ENCODE measurements around the gene ARMC8.

The ARMC8 gene

DNA sequence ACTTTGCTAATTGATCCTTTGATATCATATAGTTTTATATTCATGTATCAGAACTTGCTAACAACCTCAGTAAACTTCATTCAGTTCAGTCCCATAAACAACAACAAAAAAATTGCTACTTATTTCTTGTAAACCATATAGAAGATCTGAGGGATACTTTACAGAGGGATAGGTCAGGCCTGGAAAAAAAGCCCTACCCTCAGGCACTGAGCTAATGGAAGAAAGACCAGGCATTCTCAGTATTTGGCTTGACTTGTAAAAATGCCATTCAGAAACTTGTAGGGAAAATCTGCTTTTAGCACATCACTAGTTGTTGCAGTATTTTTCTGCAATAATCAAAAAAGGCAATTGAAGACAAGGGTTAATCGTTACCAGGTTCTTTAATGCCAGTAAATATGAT lies 33.1 kb downstream of the ARMC8 start:
- TF ChIP-seq, protein P1, sequence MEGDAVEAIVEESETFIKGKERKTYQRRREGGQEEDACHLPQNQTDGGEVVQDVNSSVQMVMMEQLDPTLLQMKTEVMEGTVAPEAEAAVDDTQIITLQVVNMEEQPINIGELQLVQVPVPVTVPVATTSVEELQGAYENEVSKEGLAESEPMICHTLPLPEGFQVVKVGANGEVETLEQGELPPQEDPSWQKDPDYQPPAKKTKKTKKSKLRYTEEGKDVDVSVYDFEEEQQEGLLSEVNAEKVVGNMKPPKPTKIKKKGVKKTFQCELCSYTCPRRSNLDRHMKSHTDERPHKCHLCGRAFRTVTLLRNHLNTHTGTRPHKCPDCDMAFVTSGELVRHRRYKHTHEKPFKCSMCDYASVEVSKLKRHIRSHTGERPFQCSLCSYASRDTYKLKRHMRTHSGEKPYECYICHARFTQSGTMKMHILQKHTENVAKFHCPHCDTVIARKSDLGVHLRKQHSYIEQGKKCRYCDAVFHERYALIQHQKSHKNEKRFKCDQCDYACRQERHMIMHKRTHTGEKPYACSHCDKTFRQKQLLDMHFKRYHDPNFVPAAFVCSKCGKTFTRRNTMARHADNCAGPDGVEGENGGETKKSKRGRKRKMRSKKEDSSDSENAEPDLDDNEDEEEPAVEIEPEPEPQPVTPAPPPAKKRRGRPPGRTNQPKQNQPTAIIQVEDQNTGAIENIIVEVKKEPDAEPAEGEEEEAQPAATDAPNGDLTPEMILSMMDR (IDR thresholded peaks at IDR 0.05; ENCODE audit: extremely low read depth, insufficient read depth, missing control alignments) = no peak
- no peak for DNase-seq (ENCODE audit: low spot score)
- in situ Hi-C loops (cut with MboI; ENCODE audit: low pct_unique_long_range_greater_than_20kb, low sequenced_read_pairs, unreplicated experiment) = no loop called here

DNA sequence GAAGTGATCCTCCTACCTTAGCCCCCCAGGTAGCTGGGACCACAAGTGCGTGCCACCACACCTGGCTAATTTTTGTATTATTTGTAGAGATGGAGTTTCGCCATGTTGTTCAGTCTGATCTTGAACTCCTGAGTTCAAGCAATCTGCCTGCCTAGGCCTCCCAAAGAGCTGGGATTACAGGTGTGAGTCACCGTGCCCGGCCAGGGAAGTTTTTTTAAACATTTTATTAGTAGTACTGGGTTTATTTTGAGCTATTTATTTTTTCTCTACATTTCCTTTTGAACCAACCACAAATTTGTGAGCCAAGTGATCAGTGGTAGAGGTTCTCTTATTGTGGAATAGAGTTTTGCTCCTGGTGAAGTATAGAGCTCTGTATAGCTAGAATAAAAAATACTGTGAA lies 33.7 kb downstream of the ARMC8 start:
- TF ChIP-seq, protein P1 (IDR thresholded peaks at IDR 0.05; ENCODE audit: extremely low read depth, insufficient read depth, missing control alignments) = no peak
- in situ Hi-C loops (cut with MboI; ENCODE audit: low pct_unique_long_range_greater_than_20kb, low sequenced_read_pairs, unreplicated experiment) = no loop called here

DNA sequence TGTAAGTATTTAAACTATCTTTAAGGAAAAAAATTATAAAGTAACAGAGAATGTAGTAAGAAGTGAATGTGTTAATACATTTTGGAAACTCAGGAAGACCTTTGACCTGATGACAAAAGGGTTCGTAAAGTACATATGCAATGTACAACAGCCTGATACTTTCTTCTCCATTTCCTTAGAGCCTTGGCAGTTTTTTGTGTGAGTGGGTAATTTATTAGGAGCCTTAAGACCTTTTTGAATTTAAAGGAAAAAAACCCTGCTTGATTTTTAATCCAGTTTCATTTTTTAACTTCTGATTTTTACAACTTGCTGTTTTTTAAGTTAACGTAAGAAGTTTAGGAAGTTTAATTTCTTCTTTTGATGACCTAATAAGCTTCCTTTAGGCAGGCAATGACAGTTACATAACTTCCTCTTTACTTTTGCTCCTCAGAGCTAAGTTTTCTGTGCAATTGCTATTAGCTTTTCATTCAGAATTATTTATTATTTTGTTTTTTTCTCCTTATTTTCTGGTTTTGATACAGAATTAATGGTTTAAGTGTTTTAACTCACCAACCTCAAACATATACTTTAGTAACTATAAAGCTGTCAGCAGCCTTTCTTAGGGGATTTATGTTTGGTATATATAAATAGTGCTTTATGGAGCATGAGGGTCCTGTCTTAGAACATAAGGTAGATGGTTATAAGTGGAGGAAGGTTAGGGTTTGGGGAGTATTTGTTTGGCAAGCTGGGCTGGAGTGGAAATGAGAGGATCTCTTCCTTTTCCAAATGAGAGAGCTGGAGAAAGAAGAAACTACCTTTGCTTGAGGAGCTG lies 35.2 kb downstream of the ARMC8 start:
- no peak for DNase-seq (ENCODE audit: low spot score)
- TF ChIP-seq, protein P1 (IDR thresholded peaks at IDR 0.05; ENCODE audit: extremely low read depth, insufficient read depth, missing control alignments) = no peak
- in situ Hi-C loops (cut with MboI; ENCODE audit: low pct_unique_long_range_greater_than_20kb, low sequenced_read_pairs, unreplicated experiment) = no loop called here

More for the DNA sequence above, 33.7 kb downstream of the ARMC8 start:
- DNase-seq (ENCODE audit: low spot score) = no peak

DNA sequence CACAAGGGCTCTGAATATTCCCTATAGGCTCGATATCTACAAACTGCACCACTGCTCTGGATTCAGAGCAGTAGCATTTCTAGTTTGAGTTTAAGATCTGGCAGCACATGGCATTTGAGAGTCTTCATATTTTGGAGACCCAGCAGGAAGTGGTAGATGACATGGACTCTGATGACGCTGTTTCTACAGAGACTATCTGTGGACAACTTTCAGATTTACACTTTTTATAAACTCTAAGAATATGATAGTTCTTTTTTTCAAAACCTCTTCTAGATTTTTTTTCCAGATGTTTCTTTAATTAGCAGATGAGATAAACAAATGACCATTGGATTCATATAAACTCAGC lies 35.8 kb downstream of the ARMC8 start:
- TF ChIP-seq, protein P1 (IDR thresholded peaks at IDR 0.05; ENCODE audit: extremely low read depth, insufficient read depth, missing control alignments) = no peak
- DNase-seq (ENCODE audit: low spot score) = no peak
- in situ Hi-C loops (cut with MboI; ENCODE audit: low pct_unique_long_range_greater_than_20kb, low sequenced_read_pairs, unreplicated experiment) = no loop called here

DNA sequence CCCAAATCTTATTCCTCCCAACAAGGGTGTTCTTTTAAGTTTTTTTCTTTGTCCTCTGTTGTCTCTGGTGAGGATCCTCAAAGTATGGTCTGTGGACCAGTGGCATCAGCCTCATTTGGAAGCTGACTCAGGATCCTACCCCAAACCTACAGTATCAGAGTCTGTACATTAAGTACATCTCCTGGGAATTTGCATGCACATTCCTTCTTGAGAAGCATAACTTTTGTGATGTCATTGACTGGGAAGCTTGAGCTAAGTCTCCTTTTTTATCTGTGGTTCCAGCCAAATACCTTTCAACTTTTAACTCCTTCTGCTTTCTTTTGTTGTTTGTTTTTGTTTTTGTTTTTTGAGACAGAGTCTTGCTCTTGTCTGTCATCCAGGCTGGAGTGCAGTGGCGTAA lies 40.5 kb downstream of the ARMC8 start:
- in situ Hi-C loops (cut with MboI; ENCODE audit: low pct_unique_long_range_greater_than_20kb, low sequenced_read_pairs, unreplicated experiment) = no loop called here
- no peak for DNase-seq (ENCODE audit: low spot score)
- TF ChIP-seq, protein P1 (IDR thresholded peaks at IDR 0.05; ENCODE audit: extremely low read depth, insufficient read depth, missing control alignments) = no peak

DNA sequence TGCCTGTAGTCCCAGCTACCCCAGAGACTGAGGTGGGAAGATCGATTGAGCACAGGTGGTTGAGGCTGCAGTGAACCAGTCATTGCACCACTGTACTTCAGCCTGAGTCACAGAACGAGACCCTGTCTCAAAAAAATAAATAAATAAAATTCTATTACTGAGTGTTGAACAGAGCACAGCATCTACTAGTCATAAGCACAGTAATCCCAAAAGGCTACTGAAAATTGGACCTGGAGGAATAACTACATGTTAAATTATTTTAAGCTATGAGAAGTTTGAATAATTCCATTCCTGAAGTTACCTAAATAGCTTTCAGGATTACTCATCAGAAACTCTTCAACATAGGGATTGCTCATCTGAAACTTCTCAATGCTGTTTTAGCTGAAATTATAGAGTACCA lies 43.4 kb downstream of the ARMC8 start:
- DNase-seq (ENCODE audit: low spot score) = no peak
- in situ Hi-C loops (cut with MboI; ENCODE audit: low pct_unique_long_range_greater_than_20kb, low sequenced_read_pairs, unreplicated experiment) = no loop called here
- TF ChIP-seq, protein P1 (IDR thresholded peaks at IDR 0.05; ENCODE audit: extremely low read depth, insufficient read depth, missing control alignments) = no peak
